Parathyroid adenoma (tissue), 2 donors: ENCODE data around the gene TBC1D12.

Source experiments
- H2AFZ ChIP-seq: fragments of 300-600 bp; sonication (generic); one replicate; pipeline ENCODE4 v1.7.0; 2017; ENCODE audit warnings: antibody characterized with exemption, mild to moderate bottlenecking
- H3K27ac ChIP-seq: fragments of 300-600 bp; sonication (generic); one replicate; pipeline ENCODE4 v1.7.0; 2017
- H3K27me3 ChIP-seq: fragments of 300-600 bp; sonication (generic); one replicate; pipeline ENCODE4 v1.7.0; 2017; ENCODE audit warnings: low read length; ENCODE audit not compliant: control insufficient read depth, insufficient read depth
- H3K36me3 ChIP-seq: fragments of 300-600 bp; sonication (generic); one replicate; pipeline ENCODE4 v1.7.0; 2017; ENCODE audit warnings: low read length; ENCODE audit not compliant: control insufficient read depth, insufficient read depth
- H3K4me1 ChIP-seq: fragments of 300-600 bp; sonication (generic); one replicate; pipeline ENCODE4 v1.7.0; 2017; ENCODE audit warnings: control low read depth
- H3K4me2 ChIP-seq: fragments of 300-600 bp; sonication (generic); one replicate; pipeline ENCODE4 v1.7.0; 2017; ENCODE audit warnings: low read length
- H3K4me3 ChIP-seq: fragments of 300-600 bp; sonication (generic); one replicate; pipeline ENCODE4 v1.7.0; 2017; ENCODE audit warnings: low read depth, low read length
- H3K79me2 ChIP-seq: fragments of 300-600 bp; sonication (generic); one replicate; pipeline ENCODE4 v1.7.0; 2017; ENCODE audit warnings: control low read depth
- H3K9ac ChIP-seq: fragments of 300-600 bp; sonication (generic); one replicate; pipeline ENCODE4 v1.7.0; 2017; ENCODE audit warnings: mild to moderate bottlenecking
- H3K9me3 ChIP-seq: fragments of 300-600 bp; sonication (generic); one replicate; pipeline ENCODE4 v1.7.0; 2017; ENCODE audit warnings: low read length; ENCODE audit not compliant: control insufficient read depth
- TF ChIP-seq, protein P1 (sequence below): fragments of 300-600 bp; sonication (generic); IDR thresholded peaks from one replicate; pipeline ENCODE4 v1.7.0; 2017; ENCODE audit warnings: antibody characterized with exemption, mild to moderate bottlenecking
- donor health status: primary hyperparathyroidism.

Gene TBC1D12

DNA sequence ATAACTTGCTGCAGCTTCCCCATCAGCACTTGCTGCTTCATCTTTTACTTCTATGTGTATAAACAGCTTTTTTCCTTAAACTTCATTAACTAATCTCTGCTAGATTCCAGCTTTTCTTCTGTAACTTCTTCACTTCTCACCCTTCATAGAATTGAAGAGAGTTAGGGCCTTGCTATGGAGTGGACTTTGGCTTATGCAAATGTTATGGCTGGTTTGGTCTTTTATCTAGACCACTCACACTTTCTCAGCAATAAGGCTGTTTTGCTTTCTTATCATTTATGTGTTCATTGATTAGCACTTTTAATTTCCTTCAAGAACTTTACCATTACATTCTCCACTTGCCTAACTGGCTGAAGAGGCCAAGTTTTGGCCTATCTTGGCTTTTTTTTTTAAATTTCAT, 79.1 kb downstream of the TBC1D12 start:
- Histone ChIP-seq H3K4me2 (no peak overlapping the region), H3K4me3 (no peak overlapping the region), H3K79me2 (no peaks in the 10 kb centered on the region), H3K27ac (no peak overlapping the region), H3K4me1 (no peaks in the 10 kb centered on the region), H3K36me3 (no peaks in the 10 kb centered on the region), H3K9ac (no peak overlapping the region), H3K27me3 (no peaks in the 10 kb centered on the region), H3K9me3 (peaks cover 2% of the 10 kb centered on the region), H2AFZ (no peak overlapping the region)
- TF ChIP-seq, protein P1, sequence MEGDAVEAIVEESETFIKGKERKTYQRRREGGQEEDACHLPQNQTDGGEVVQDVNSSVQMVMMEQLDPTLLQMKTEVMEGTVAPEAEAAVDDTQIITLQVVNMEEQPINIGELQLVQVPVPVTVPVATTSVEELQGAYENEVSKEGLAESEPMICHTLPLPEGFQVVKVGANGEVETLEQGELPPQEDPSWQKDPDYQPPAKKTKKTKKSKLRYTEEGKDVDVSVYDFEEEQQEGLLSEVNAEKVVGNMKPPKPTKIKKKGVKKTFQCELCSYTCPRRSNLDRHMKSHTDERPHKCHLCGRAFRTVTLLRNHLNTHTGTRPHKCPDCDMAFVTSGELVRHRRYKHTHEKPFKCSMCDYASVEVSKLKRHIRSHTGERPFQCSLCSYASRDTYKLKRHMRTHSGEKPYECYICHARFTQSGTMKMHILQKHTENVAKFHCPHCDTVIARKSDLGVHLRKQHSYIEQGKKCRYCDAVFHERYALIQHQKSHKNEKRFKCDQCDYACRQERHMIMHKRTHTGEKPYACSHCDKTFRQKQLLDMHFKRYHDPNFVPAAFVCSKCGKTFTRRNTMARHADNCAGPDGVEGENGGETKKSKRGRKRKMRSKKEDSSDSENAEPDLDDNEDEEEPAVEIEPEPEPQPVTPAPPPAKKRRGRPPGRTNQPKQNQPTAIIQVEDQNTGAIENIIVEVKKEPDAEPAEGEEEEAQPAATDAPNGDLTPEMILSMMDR = no peak

DNA sequence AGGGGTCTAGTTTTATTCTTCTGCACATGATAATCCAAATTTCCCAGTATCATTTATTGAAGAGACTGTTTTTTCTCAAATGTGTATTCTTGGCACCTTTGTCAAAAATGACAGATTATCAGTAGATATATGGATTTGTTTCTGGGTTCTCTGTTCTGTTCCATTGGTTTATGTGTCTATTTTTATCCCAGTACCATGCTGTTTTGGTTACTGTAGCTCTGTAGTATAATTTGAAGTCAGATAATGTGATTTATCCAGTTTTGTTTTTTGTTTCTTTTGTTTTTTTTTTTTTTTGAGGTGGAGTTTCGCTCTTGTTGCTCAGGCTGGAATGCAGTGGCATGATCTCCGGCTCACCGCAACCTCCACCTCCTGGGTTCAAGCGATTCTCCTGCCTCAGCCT, 81.6 kb downstream of the TBC1D12 start:
- H3K4me2 ChIP-seq = no peak overlapping the region
- no peaks in the 10 kb centered on the region for H3K27me3 ChIP-seq
- no peak overlapping the region for H3K4me3 ChIP-seq
- H3K9ac ChIP-seq = no peak overlapping the region
- H3K27ac ChIP-seq = no peak overlapping the region
- peaks cover 2% of the 10 kb centered on the region for H3K9me3 ChIP-seq
- no peaks in the 10 kb centered on the region for H3K36me3 ChIP-seq
- TF ChIP-seq, protein P1 = no peak
- no peak overlapping the region for H2AFZ ChIP-seq
- no peaks in the 10 kb centered on the region for H3K4me1 ChIP-seq
- H3K79me2 ChIP-seq = peaks cover 10% of the 10 kb centered on the region

- Histone ChIP-seq H3K9me3 (peaks cover 2% of the 10 kb centered on the region), H3K36me3 (no peaks in the 10 kb centered on the region), H3K4me1 (no peaks in the 10 kb centered on the region), H3K9ac (no peak overlapping the region), H3K27ac (no peak overlapping the region), H3K4me2 (no peak overlapping the region), H2AFZ (no peak overlapping the region), H3K4me3 (no peak overlapping the region), H3K79me2 (peaks cover 12% of the 10 kb centered on the region), H3K27me3 (no peaks in the 10 kb centered on the region)
- TF ChIP-seq, protein P1 = no peak
Observed at GRCh38 chr10:94485094-94485493, 82.8 kb downstream of the TBC1D12 start.

GRCh38 chr10:94487575-94487974, 85.2 kb downstream of the TBC1D12 start:
- Histone ChIP-seq H3K36me3 (no peaks in the 10 kb centered on the region), H3K27me3 (no peaks in the 10 kb centered on the region), H3K9me3 (peaks cover 2% of the 10 kb centered on the region), H2AFZ (no peak overlapping the region), H3K4me3 (no peak overlapping the region), H3K4me1 (no peaks in the 10 kb centered on the region), H3K9ac (no peak overlapping the region), H3K79me2 (peaks cover 12% of the 10 kb centered on the region), H3K4me2 (no peak overlapping the region), H3K27ac (no peak overlapping the region)
- TF ChIP-seq, protein P1 = no peak

- H3K27me3 ChIP-seq = no peaks in the 10 kb centered on the region
- H3K79me2 ChIP-seq = peaks cover 12% of the 10 kb centered on the region
- no peaks in the 10 kb centered on the region for H3K36me3 ChIP-seq
- H3K27ac ChIP-seq = no peak overlapping the region
- H3K4me1 ChIP-seq = no peaks in the 10 kb centered on the region
- H3K9ac ChIP-seq = no peak overlapping the region
- H3K4me3 ChIP-seq = no peak overlapping the region
- TF ChIP-seq, protein P1 = no peak
- H3K4me2 ChIP-seq = no peak overlapping the region
- no peak overlapping the region for H2AFZ ChIP-seq
- no peaks in the 10 kb centered on the region for H3K9me3 ChIP-seq
Observed at GRCh38 chr10:94489107-94489506, 86.8 kb downstream of the TBC1D12 start.
